H1 (cell line): ENCODE data around the gene WDR59. TPM values are rescaled to one million over a fixed set of nuclear protein-coding genes. Genes with fewer than 3 reads are reported as not detected.

ENCODE experiments used
- CTCF ChIA-PET: fragments of 300-600 bp; sonication (Branson Sonifier 250); formaldehyde crosslinking; loops from one replicate; lab custom pipeline; 2021; ENCODE audit not compliant: partially characterized antibody; lab: Charles Lee
- POLR2A ChIA-PET: fragments of 300-600 bp; sonication (Branson Sonifier 250); formaldehyde crosslinking; loops from one replicate; lab custom pipeline; 2021; ENCODE audit warnings: inconsistent platforms; ENCODE audit not compliant: partially characterized antibody; lab: Charles Lee
- DNase-seq, 2 experiments: peaks; one replicate each; pipeline versions ENCODE4 v3.0.0 to v3.0.0-alpha.2; 2010 to 2022; ENCODE audit warnings: low spot score in 2 of 2, low read depth in 1 of 2, mixed read lengths in 1 of 2
- FAIRE-seq: peaks from 2 replicates; lab custom pipeline; 2011; peaks lifted over from hg19 to GRCh38; lab: Jason Lieb, UNC
- H2AFZ ChIP-seq: 2 replicates; pipeline ENCODE4 v1.8.1; 2012; ENCODE audit warnings: low read length, inconsistent platforms
- H2AK5ac ChIP-seq: 2 replicates; pipeline ENCODE4 v1.6.1; 2013; ENCODE audit warnings: low read depth, low read length
- H2BK120ac ChIP-seq: replicated peaks from 2 replicates; pipeline ENCODE3; 2013; ENCODE audit warnings: low read depth, low read length, inconsistent platforms
- H2BK12ac ChIP-seq: 2 replicates; pipeline ENCODE4 v1.6.1; 2013; ENCODE audit warnings: low read depth, low read length
- H2BK15ac ChIP-seq: 2 replicates; pipeline ENCODE4 v1.6.1; 2013; ENCODE audit warnings: low read length
- H2BK20ac ChIP-seq: 2 replicates; pipeline ENCODE4 v1.6.1; 2013; ENCODE audit warnings: low read length
- H2BK5ac ChIP-seq: 2 replicates; pipeline ENCODE4 v1.6.1; 2013; ENCODE audit warnings: low read depth, low read length
- H3K14ac ChIP-seq: 2 replicates; pipeline ENCODE4 v1.6.1; 2013; ENCODE audit warnings: inconsistent platforms; ENCODE audit not compliant: insufficient read length
- H3K18ac ChIP-seq: 2 replicates; pipeline ENCODE4 v1.6.1; 2013; ENCODE audit warnings: low read length; ENCODE audit errors: extremely low read depth
- H3K23ac ChIP-seq: 2 replicates; pipeline ENCODE4 v1.6.1; 2013; ENCODE audit warnings: inconsistent platforms; ENCODE audit not compliant: insufficient read length
- H3K23me2 ChIP-seq: 2 replicates; pipeline ENCODE4 v1.6.1; 2013; ENCODE audit warnings: low read depth, low read length
- H3K27ac ChIP-seq: 2 replicates; pipeline ENCODE4 v1.6.1; 2011; ENCODE audit warnings: low read depth, low read length, inconsistent platforms
- H3K27me3 ChIP-seq, 4 experiments: replicated peaks in 1 of 4; 1 replicate in 1 of 4; 2 replicates in 3 of 4; pipeline versions ENCODE4 v1.6.1 to v1.8.1; 2011 to 2013; ENCODE audit warnings: low read length in 3 of 4, mild to moderate bottlenecking in 3 of 4, inconsistent platforms in 2 of 4, mixed read lengths in 2 of 4, moderate library complexity in 1 of 4; ENCODE audit not compliant: control insufficient read depth in 3 of 4, insufficient read depth in 3 of 4; ENCODE audit errors: extremely low read depth in 1 of 4
- H3K36me3 ChIP-seq, 4 experiments: 2 replicates each; pipeline versions ENCODE4 v1.6.1 to v1.8.1; 2011 to 2013; ENCODE audit warnings: mild to moderate bottlenecking in 4 of 4, low read length in 3 of 4, moderate library complexity in 2 of 4, control low read depth in 1 of 4, inconsistent platforms in 1 of 4; ENCODE audit not compliant: insufficient read depth in 4 of 4, control insufficient read depth in 2 of 4
- H3K4ac ChIP-seq: replicated peaks from 2 replicates; pipeline ENCODE3; 2013; ENCODE audit warnings: low read length, low read depth, mixed read lengths, inconsistent platforms; ENCODE audit not compliant: insufficient read length
- H3K4me1 ChIP-seq, 4 experiments: replicated peaks in 1 of 4; 1 replicate in 1 of 4; 2 replicates in 3 of 4; pipeline versions ENCODE4 v1.6.1 to v1.8.1; 2011 to 2013; ENCODE audit warnings: low read length in 3 of 4, inconsistent platforms in 2 of 4, mixed read lengths in 1 of 4; ENCODE audit not compliant: insufficient read depth in 4 of 4, control insufficient read depth in 3 of 4
- H3K4me2 ChIP-seq, 2 experiments: 2 replicates each; pipeline versions ENCODE4 v1.6.1 to v1.8.1; 2011 to 2013; ENCODE audit warnings: low read depth in 2 of 2, low read length in 2 of 2, control low read depth in 1 of 2, inconsistent platforms in 1 of 2, mild to moderate bottlenecking in 1 of 2; ENCODE audit not compliant: insufficient read depth in 1 of 2
- H3K4me3 ChIP-seq, 4 experiments: fragments of 200-600, 300-600 bp in 1 of 4; sonication (generic), shearing (Covaris generic), sonication (Bioruptor Twin) in 1 of 4; 2 replicates each; pipeline versions ENCODE4 v1.5.1 to v1.8.1; 2011 to 2016; ENCODE audit warnings: low read length in 4 of 4, low read depth in 3 of 4, control low read depth in 2 of 4, inconsistent platforms in 2 of 4, mild to moderate bottlenecking in 2 of 4, mixed read lengths in 1 of 4, moderate library complexity in 1 of 4; ENCODE audit not compliant: insufficient read depth in 2 of 4; ENCODE audit errors: extremely low read depth in 1 of 4
- H3K56ac ChIP-seq: replicated peaks from 2 replicates; pipeline ENCODE3; 2013; ENCODE audit warnings: low read depth, mild to moderate bottlenecking, mixed read lengths, low read length, inconsistent platforms; ENCODE audit not compliant: insufficient read length
- H3K79me1 ChIP-seq: 2 replicates; pipeline ENCODE4 v1.6.1; 2013; ENCODE audit warnings: low read depth, low read length, control low read depth
- H3K79me2 ChIP-seq, 2 experiments: 2 replicates each; pipeline versions ENCODE4 v1.6.1 to v1.8.1; 2012 to 2013; ENCODE audit warnings: low read length in 2 of 2, mild to moderate bottlenecking in 2 of 2, inconsistent platforms in 1 of 2; ENCODE audit not compliant: insufficient read depth in 2 of 2, control insufficient read depth in 1 of 2
- H3K9ac ChIP-seq, 4 experiments: replicated peaks in 1 of 4; 1 replicate in 1 of 4; 2 replicates in 3 of 4; pipeline versions ENCODE4 v1.6.1 to v1.8.1; 2011 to 2013; ENCODE audit warnings: low read depth in 3 of 4, low read length in 3 of 4, control low read depth in 2 of 4, mild to moderate bottlenecking in 2 of 4, moderate library complexity in 2 of 4, inconsistent platforms in 1 of 4; ENCODE audit errors: extremely low read depth in 1 of 4
- H3K9me3 ChIP-seq, 2 experiments: 2 replicates each; pipeline versions ENCODE4 v1.6.1 to v1.8.1; 2012 to 2013; ENCODE audit warnings: mild to moderate bottlenecking in 2 of 2, moderate library complexity in 2 of 2, control low read depth in 1 of 2, inconsistent platforms in 1 of 2, low read depth in 1 of 2, low read length in 1 of 2, mixed read lengths in 1 of 2; ENCODE audit not compliant: insufficient read depth in 2 of 2
- H4K20me1 ChIP-seq, 2 experiments: replicated peaks in 1 of 2; 2 replicates each; pipeline versions ENCODE3 to v1.8.1; 2011 to 2013; ENCODE audit warnings: inconsistent platforms in 2 of 2, low read length in 2 of 2, mild to moderate bottlenecking in 1 of 2; ENCODE audit not compliant: insufficient read depth in 2 of 2, control insufficient read depth in 1 of 2
- H4K5ac ChIP-seq: 2 replicates; pipeline ENCODE4 v1.6.1; 2013; ENCODE audit warnings: low read length, low read depth, mixed read lengths, inconsistent platforms; ENCODE audit not compliant: insufficient read length
- H4K8ac ChIP-seq: 2 replicates; pipeline ENCODE4 v1.8.0; 2013; ENCODE audit warnings: mild to moderate bottlenecking, moderate library complexity, low read length, inconsistent platforms; ENCODE audit not compliant: insufficient read depth; ENCODE audit errors: extremely low read depth
- H4K91ac ChIP-seq: replicated peaks from 2 replicates; pipeline ENCODE3; 2013; ENCODE audit warnings: low read length, mixed read lengths, inconsistent platforms; ENCODE audit not compliant: insufficient read length
- BACH1 ChIP-seq: IDR thresholded peaks from 2 replicates; pipeline ENCODE4 v1.6.1; 2012; ENCODE audit warnings: low read length, improper control_type of control experiment
- EGR1 ChIP-seq: IDR thresholded peaks from 2 replicates; pipeline ENCODE4 v1.6.1; 2011; ENCODE audit warnings: low read depth, low read length, borderline replicate concordance
- FOSL1 ChIP-seq: IDR thresholded peaks from 2 replicates; pipeline ENCODE4 v1.6.1; 2011; ENCODE audit warnings: mild to moderate bottlenecking, low read depth, low read length, moderate library complexity; ENCODE audit not compliant: insufficient read depth
- GABPA ChIP-seq: IDR thresholded peaks from 2 replicates; pipeline ENCODE4 v1.6.1; 2011; ENCODE audit warnings: mild to moderate bottlenecking, low read length, moderate library complexity, borderline replicate concordance; ENCODE audit not compliant: insufficient read depth
- JUND ChIP-seq: IDR thresholded peaks from 2 replicates; pipeline ENCODE4 v1.6.1; 2011; ENCODE audit warnings: mild to moderate bottlenecking, improper control_type of control experiment, low read length
- POU5F1 ChIP-seq: IDR thresholded peaks from 2 replicates; pipeline ENCODE4 v1.6.1; 2011; ENCODE audit warnings: low read depth, mild to moderate bottlenecking, low read length, moderate library complexity
- SP1 ChIP-seq: IDR thresholded peaks from 2 replicates; pipeline ENCODE4 v1.6.1; 2011; ENCODE audit warnings: low read depth, low read length
- TEAD4 ChIP-seq: IDR thresholded peaks from 2 replicates; pipeline ENCODE4 v1.6.1; 2012; ENCODE audit warnings: low read depth, low read length, inconsistent platforms, mixed read lengths
- WGBS, 2 experiments: shearing (Covaris generic) in 1 of 2; methylation state at CpG; one replicate each; pipeline versions ENCODE4 v1.1.6 to v1.1.7; 2013 to 2015; ENCODE audit warnings: low lambda C conversion rate in 2 of 2, mixed read lengths in 2 of 2, inconsistent platforms in 1 of 2, low coverage in 1 of 2, missing lambda C conversion rate in 1 of 2; ENCODE audit not compliant: insufficient replicate concordance in 2 of 2, insufficient coverage in 1 of 2, insufficient read length in 1 of 2; ENCODE audit errors: extremely low coverage in 1 of 2, missing lambda C conversion rate in 1 of 2; 5-methylcytosine and 5-hydroxymethylcytosine counted together
- polyA plus RNA-seq, 7 experiments: library from polyadenylated mRNA; depleted of rRNA in 3 of 7; stranded (reverse) in 5 of 7; unstranded in 2 of 7; fragments of >200 nt in 5 of 7; fragments of 200-250 nt in 2 of 7; gene quantifications; 1 replicate in 5 of 7; 2 replicates in 1 of 7; 4 replicates in 1 of 7; pipeline versions ENCODE4 v1.2.1 to v1.2.3, GENCODE V29; 2011 to 2013; ENCODE audit warnings: missing spikeins in 2 of 7, mixed read lengths in 2 of 7
- total RNA-seq: library from RNA; stranded (reverse); fragmentation: NEBNext Ultra II Directional; extraction: Animal tissue kit (Norgen Biotek cat#: 25700); gene quantifications from 2 replicates; pipeline ENCODE4 v1.2.1, GENCODE V29; 2021

Gene WDR59
- total and polyA plus RNA-seq, 2 of the 8 experiments (the other 6 are each of a cell fraction or from before 2014, with no cell fraction given), result 84.2 to 124 TPM

DNA sequence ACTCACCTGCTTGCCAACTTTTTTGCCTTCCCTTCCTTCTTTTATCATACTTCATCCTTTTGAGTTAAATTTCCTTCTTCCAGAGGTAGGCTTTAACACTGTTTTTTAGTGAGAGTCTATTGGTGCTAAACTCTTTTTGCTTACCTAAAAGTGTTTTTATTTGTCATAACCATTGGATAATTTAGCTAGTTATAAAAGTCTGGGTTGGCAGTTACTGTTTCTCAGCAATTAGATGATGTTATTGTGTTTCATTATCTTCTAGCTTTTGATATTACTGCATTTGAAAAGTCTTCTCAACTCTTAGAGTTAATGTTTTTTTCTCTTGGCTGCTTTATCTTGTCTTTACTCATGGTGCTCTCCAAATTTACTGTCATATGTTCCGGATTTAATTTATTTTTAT is 36.5 kb upstream of the WDR59 start:
- Histone ChIP-seq H3K56ac (no peak overlapping the region), H3K4ac (no peak overlapping the region), H3K79me2 (peaks cover 13 to 89% of the 10 kb centered on the region in 2 experiments), H3K9ac (no peak overlapping the region), H3K23me2 (no peaks in the 10 kb centered on the region), H3K4me2 (no peak overlapping the region), H2BK120ac (no peak overlapping the region), H2BK20ac (no peak overlapping the region), H4K8ac (no peak overlapping the region), H3K79me1 (no peaks in the 10 kb centered on the region), H3K4me3 (no peak overlapping the region), H3K23ac (no peak overlapping the region), H2BK12ac (no peak overlapping the region), H3K4me1 (no peaks in the 10 kb centered on the region), H2BK5ac (no peak overlapping the region), H3K9me3 (peaks cover 5 to 7% of the 10 kb centered on the region in 2 experiments; a peak in 2 of 4 replicates), H2BK15ac (no peak overlapping the region), H4K5ac (no peak overlapping the region), H3K27ac (no peak overlapping the region), H4K20me1 (peaks cover 6 to 7% of the 10 kb centered on the region in 2 experiments), H3K27me3 (no peaks in the 10 kb centered on the region), H2AK5ac (no peak overlapping the region), H3K14ac (no peak overlapping the region), H4K91ac (no peak overlapping the region), H2AFZ (no peak overlapping the region), H3K18ac (no peak overlapping the region), H3K36me3 (peaks cover 0 to 10% (median 1%) of the 10 kb centered on the region in 4 experiments; a peak in 3 of 8 replicates)
- ChIA-PET POLR2A (no interaction called here), CTCF (no interaction called here)
- FAIRE-seq (no peak), DNase-seq (no peak)
- 94% methylated on average over 1 of the region's 1 CpG; no CpG with 5 or more reads in 1 of the 2 experiments for WGBS, 2 experiments
- TF ChIP-seq TEAD4, result no peak
- TF ChIP-seq FOSL1, result no peak
- no peak for TF ChIP-seq EGR1
- TF ChIP-seq JUND, result no peak
- no peak for TF ChIP-seq BACH1
- TF ChIP-seq SP1, result no peak
- TF ChIP-seq GABPA, result no peak
- no peak for TF ChIP-seq POU5F1
